HCT116 (cell line): ENCODE measurements around the gene LDB2. TPM values are rescaled to one million over a fixed set of nuclear protein-coding genes. Genes with fewer than 3 reads are reported as not detected.

Source experiments
- ATAC-seq: fragments of 200-7000 bp; cut with Tn5 transposase; 2 replicates; pipeline ENCODE4 v1.9.1; 2020; ENCODE audit warnings: mild to moderate bottlenecking, moderate library complexity
- BruUV-seq: library from RNA; stranded (reverse); fragments of 400-500 nt; replicated peaks from 2 replicates; lab custom pipeline; 2021; lab: Mats Ljungman, UMichigan
- CTCF ChIA-PET: fragments of 300-600 bp; sonication (Branson Sonifier 250); formaldehyde crosslinking; loops from one replicate; lab custom pipeline; 2021; ENCODE audit warnings: antibody characterized with exemption; lab: Charles Lee
- POLR2A ChIA-PET: fragments of 300-600, 350-600 bp; sonication (Branson Sonifier 250); formaldehyde crosslinking; loops from one replicate; lab custom pipeline; 2021; ENCODE audit warnings: antibody characterized with exemption; lab: Charles Lee
- RAD21 ChIA-PET, 2 experiments: fragments of 300-600 bp; sonication (Branson Sonifier 250); formaldehyde crosslinking; loops; one replicate each; lab custom pipeline; 2023; ENCODE audit warnings: low total read pairs in 2 of 2; ENCODE audit not compliant: uncharacterized antibody in 2 of 2, unreplicated experiment in 2 of 2, low non-redundant PET in 1 of 2; lab: Charles Lee
- DNase-seq: peaks from one replicate; pipeline ENCODE4 v3.0.0-alpha.2; 2010; ENCODE audit warnings: low read depth, low spot score
- H2AFZ ChIP-seq: fragments of 200-600 bp; shearing (Covaris generic), sonication (generic); 2 replicates; pipeline ENCODE4 v1.6.1; 2017; ENCODE audit warnings: low read depth, mixed run types, mixed read lengths, antibody characterized with exemption, low read length; ENCODE audit not compliant: poor library complexity, severe bottlenecking
- H3K27ac ChIP-seq: 2 replicates; pipeline ENCODE4 v1.5.1; 2012; ENCODE audit warnings: low read depth, low read length
- H3K27me3 ChIP-seq: fragments of 200-600 bp; sonication (generic); 2 replicates; pipeline ENCODE4 v1.6.1; 2016; ENCODE audit warnings: mixed run types, low read length, mixed read lengths; ENCODE audit not compliant: insufficient read depth
- H3K36me3 ChIP-seq, 2 experiments: fragments of 200-500 bp in 1 of 2; fragments of 200-600 bp in 1 of 2; sonication (Bioruptor generic) in 1 of 2; sonication (generic) in 1 of 2; 2 replicates each; pipeline versions ENCODE4 v1.5.1 to v1.6.1; 2014 to 2016; ENCODE audit warnings: low read length in 2 of 2, inconsistent platforms in 1 of 2, mixed read lengths in 1 of 2, mixed run types in 1 of 2; ENCODE audit not compliant: insufficient read depth in 2 of 2, control insufficient read depth in 1 of 2
- H3K4me1 ChIP-seq, 2 experiments: fragments of 200-600 bp in 1 of 2; sonication (generic) in 1 of 2; 2 replicates each; pipeline versions ENCODE4 v1.5.1 to v1.6.1; 2012 to 2017; ENCODE audit warnings: low read length in 2 of 2, inconsistent platforms in 1 of 2, mild to moderate bottlenecking in 1 of 2, mixed read lengths in 1 of 2, mixed run types in 1 of 2, moderate library complexity in 1 of 2; ENCODE audit not compliant: insufficient read depth in 2 of 2, control insufficient read depth in 1 of 2
- H3K4me2 ChIP-seq: fragments of 200-600 bp; sonication (generic); 2 replicates; pipeline ENCODE4 v1.6.1; 2017; ENCODE audit warnings: mixed run types, low read length, mixed read lengths
- H3K4me3 ChIP-seq, 2 experiments: fragments of 200-600 bp in 1 of 2; sonication (generic) in 1 of 2; replicated peaks in 1 of 2; 2 replicates each; pipeline ENCODE4 v1.5.1; 2011 to 2016; ENCODE audit warnings: low read length in 2 of 2, control low read depth in 1 of 2, low read depth in 1 of 2, mild to moderate bottlenecking in 1 of 2, mixed read lengths in 1 of 2, mixed run types in 1 of 2
- H3K79me2 ChIP-seq: fragments of 200-600 bp; sonication (generic); 2 replicates; pipeline ENCODE4 v1.6.1; 2017; ENCODE audit warnings: mild to moderate bottlenecking, mixed run types, low read length, moderate library complexity, mixed read lengths; ENCODE audit not compliant: insufficient read depth
- H3K9ac ChIP-seq: fragments of 200-600 bp; sonication (generic); 2 replicates; pipeline ENCODE4 v1.6.1; 2016; ENCODE audit warnings: low read length, mixed read lengths
- H3K9me2 ChIP-seq: fragments of 200-600 bp; sonication (generic), shearing (Covaris generic); 2 replicates; pipeline ENCODE4 v1.6.1; 2017; ENCODE audit warnings: mixed run types, mild to moderate bottlenecking, moderate library complexity; ENCODE audit not compliant: insufficient read depth
- H3K9me3 ChIP-seq, 2 experiments: fragments of 200-500 bp in 1 of 2; fragments of 200-600 bp in 1 of 2; sonication (Bioruptor generic) in 1 of 2; sonication (generic) in 1 of 2; 2 replicates each; pipeline ENCODE4 v1.6.1; 2014 to 2017; ENCODE audit warnings: low read length in 2 of 2, mixed read lengths in 2 of 2, inconsistent platforms in 1 of 2, low read depth in 1 of 2, mild to moderate bottlenecking in 1 of 2, mixed run types in 1 of 2, moderate library complexity in 1 of 2; ENCODE audit not compliant: control insufficient read depth in 1 of 2, insufficient read depth in 1 of 2
- H4K20me1 ChIP-seq: fragments of 200-600 bp; sonication (generic), shearing (Covaris generic); 2 replicates; pipeline ENCODE4 v1.6.1; 2017; ENCODE audit warnings: mixed run types, mild to moderate bottlenecking, moderate library complexity; ENCODE audit not compliant: insufficient read depth
- ATF3 ChIP-seq: IDR thresholded peaks from 2 replicates; pipeline ENCODE4 v1.6.1; 2012
- CBX3 ChIP-seq: IDR thresholded peaks from 2 replicates; pipeline ENCODE4 v1.6.1; 2012; ENCODE audit warnings: low read depth
- CEBPB ChIP-seq: IDR thresholded peaks from 2 replicates; pipeline ENCODE4 v1.6.1; 2012; ENCODE audit warnings: low read depth
- JUND ChIP-seq: IDR thresholded peaks from 2 replicates; pipeline ENCODE4 v1.6.1; 2012
- POLR2A ChIP-seq: IDR thresholded peaks from 2 replicates; pipeline ENCODE4 v1.7.0; 2011; ENCODE audit warnings: borderline replicate concordance; ENCODE audit not compliant: insufficient read depth, insufficient read length; ENCODE audit errors: extremely low read depth
- RAD21 ChIP-seq: IDR thresholded peaks from 2 replicates; pipeline ENCODE4 v1.6.1; 2012; ENCODE audit warnings: low read depth, mild to moderate bottlenecking
- SIN3A ChIP-seq: IDR thresholded peaks from 2 replicates; pipeline ENCODE4 v1.6.1; 2012; ENCODE audit warnings: low read depth
- SRF ChIP-seq: IDR thresholded peaks from 2 replicates; pipeline ENCODE4 v1.6.1; 2012; ENCODE audit warnings: low read depth
- YY1 ChIP-seq: IDR thresholded peaks from 2 replicates; pipeline ENCODE4 v1.6.1; 2011; ENCODE audit warnings: low read length, low read depth, moderate library complexity, mild to moderate bottlenecking; ENCODE audit not compliant: insufficient replicate concordance; ENCODE audit errors: extremely low read depth
- ZNF274 ChIP-seq: fragments of 200-500 bp; sonication (Bioruptor generic); IDR thresholded peaks from 2 replicates; pipeline ENCODE4 v1.6.1; 2014; ENCODE audit warnings: mild to moderate bottlenecking, low read depth, low read length, inconsistent platforms
- intact Hi-C: fragments of 100-400 bp; cut with micrococcal nuclease; formaldehyde crosslinking; loops from 2 replicates; pipeline ENCODE4 v1.10.0; 2022
- total RNA-seq: library from RNA; stranded (reverse); gene quantifications from one replicate; pipeline ENCODE4 v1.2.1, GENCODE V29; 2021; ENCODE audit not compliant: unreplicated experiment
- TF ChIP-seq, protein P1 (sequence below): IDR thresholded peaks from 2 replicates; pipeline ENCODE4 v1.6.1; 2012
- TF ChIP-seq, protein P2 (sequence below): IDR thresholded peaks from 2 replicates; pipeline ENCODE4 v1.6.1; 2012; ENCODE audit warnings: low read depth

Gene LDB2
- total RNA-seq, 1 experiment from 2014 or later = 0.12 TPM

GRCh38 chr4:16663732-16664131 is 234.7 kb downstream of the LDB2 start:
- H3K4me3 ChIP-seq = no peak overlapping the region
- intact Hi-C loops = no loop called here
- DNase-seq (no peak), ATAC-seq (no peak)
- no peaks in the 10 kb centered on the region for H3K36me3 ChIP-seq
- H3K27ac ChIP-seq = no peak overlapping the region
- H3K79me2 ChIP-seq = no peaks in the 10 kb centered on the region
- H3K9me2 ChIP-seq = no peaks in the 10 kb centered on the region
- H2AFZ ChIP-seq = no peak overlapping the region
- H4K20me1 ChIP-seq = no peaks in the 10 kb centered on the region
- ChIA-PET POLR2A (no interaction called here), RAD21 (no interaction called here), CTCF (no interaction called here)
- peaks cover 2% of the 10 kb centered on the region; the same call in 1 of the 2 replicates for H3K27me3 ChIP-seq
- H3K9ac ChIP-seq = no peak overlapping the region
- no TSS peak for BruUV-seq
- H3K9me3 ChIP-seq = no peaks in the 10 kb centered on the region
- H3K4me2 ChIP-seq = no peak overlapping the region
- TF ChIP-seq POLR2A (no peak), ZNF274 (no peak), RAD21 (no peak), CEBPB (no peak), SRF (no peak), JUND (no peak), YY1 (no peak), SIN3A (no peak), CBX3 (no peak), ATF3 (no peak)
- TF ChIP-seq, protein P1, sequence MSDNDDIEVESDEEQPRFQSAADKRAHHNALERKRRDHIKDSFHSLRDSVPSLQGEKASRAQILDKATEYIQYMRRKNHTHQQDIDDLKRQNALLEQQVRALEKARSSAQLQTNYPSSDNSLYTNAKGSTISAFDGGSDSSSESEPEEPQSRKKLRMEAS = no peak
- TF ChIP-seq, protein P2, sequence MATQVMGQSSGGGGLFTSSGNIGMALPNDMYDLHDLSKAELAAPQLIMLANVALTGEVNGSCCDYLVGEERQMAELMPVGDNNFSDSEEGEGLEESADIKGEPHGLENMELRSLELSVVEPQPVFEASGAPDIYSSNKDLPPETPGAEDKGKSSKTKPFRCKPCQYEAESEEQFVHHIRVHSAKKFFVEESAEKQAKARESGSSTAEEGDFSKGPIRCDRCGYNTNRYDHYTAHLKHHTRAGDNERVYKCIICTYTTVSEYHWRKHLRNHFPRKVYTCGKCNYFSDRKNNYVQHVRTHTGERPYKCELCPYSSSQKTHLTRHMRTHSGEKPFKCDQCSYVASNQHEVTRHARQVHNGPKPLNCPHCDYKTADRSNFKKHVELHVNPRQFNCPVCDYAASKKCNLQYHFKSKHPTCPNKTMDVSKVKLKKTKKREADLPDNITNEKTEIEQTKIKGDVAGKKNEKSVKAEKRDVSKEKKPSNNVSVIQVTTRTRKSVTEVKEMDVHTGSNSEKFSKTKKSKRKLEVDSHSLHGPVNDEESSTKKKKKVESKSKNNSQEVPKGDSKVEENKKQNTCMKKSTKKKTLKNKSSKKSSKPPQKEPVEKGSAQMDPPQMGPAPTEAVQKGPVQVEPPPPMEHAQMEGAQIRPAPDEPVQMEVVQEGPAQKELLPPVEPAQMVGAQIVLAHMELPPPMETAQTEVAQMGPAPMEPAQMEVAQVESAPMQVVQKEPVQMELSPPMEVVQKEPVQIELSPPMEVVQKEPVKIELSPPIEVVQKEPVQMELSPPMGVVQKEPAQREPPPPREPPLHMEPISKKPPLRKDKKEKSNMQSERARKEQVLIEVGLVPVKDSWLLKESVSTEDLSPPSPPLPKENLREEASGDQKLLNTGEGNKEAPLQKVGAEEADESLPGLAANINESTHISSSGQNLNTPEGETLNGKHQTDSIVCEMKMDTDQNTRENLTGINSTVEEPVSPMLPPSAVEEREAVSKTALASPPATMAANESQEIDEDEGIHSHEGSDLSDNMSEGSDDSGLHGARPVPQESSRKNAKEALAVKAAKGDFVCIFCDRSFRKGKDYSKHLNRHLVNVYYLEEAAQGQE = no peak
- H3K4me1 ChIP-seq = no peaks in the 10 kb centered on the region
